22Rv1 (cell line): Measurements from ENCODE around the gene CNTLN.

ENCODE experiments used
- H3K27ac ChIP-seq: fragments of 450-650 bp; 2 replicates; pipeline ENCODE4 v1.5.1; 2017
- ZFX ChIP-seq: fragments of 450-650 bp; IDR thresholded peaks from 2 replicates; pipeline ENCODE4 v1.6.1; 2017; ENCODE audit warnings: antibody characterized with exemption, borderline replicate concordance
- TF ChIP-seq, protein P1 (sequence below): fragments of 450-650 bp; IDR thresholded peaks from 2 replicates; pipeline ENCODE4 v1.5.1; 2017; ENCODE audit warnings: mild to moderate bottlenecking

The CNTLN gene

DNA sequence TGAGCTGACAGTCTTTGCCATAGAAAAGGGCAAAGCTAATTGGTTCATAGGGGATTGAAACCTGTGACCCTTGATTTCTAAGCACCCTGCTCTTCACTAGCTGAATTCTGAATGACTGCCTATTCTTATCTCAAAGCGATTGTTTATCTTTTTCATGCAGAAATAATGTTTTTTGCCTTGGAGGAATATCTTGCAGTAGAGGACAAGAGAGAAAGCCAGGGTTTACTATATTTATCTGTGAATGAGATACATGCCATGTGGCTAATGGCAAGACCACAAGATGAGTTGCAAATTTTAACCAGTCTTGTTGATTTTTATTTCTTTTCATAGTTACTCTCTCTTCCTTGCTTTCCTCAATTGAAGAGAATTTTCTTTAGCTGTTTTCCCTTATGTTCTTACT lies 185.0 kb downstream of the CNTLN start:
- no peak overlapping the region for H3K27ac ChIP-seq
- TF ChIP-seq, protein P1, sequence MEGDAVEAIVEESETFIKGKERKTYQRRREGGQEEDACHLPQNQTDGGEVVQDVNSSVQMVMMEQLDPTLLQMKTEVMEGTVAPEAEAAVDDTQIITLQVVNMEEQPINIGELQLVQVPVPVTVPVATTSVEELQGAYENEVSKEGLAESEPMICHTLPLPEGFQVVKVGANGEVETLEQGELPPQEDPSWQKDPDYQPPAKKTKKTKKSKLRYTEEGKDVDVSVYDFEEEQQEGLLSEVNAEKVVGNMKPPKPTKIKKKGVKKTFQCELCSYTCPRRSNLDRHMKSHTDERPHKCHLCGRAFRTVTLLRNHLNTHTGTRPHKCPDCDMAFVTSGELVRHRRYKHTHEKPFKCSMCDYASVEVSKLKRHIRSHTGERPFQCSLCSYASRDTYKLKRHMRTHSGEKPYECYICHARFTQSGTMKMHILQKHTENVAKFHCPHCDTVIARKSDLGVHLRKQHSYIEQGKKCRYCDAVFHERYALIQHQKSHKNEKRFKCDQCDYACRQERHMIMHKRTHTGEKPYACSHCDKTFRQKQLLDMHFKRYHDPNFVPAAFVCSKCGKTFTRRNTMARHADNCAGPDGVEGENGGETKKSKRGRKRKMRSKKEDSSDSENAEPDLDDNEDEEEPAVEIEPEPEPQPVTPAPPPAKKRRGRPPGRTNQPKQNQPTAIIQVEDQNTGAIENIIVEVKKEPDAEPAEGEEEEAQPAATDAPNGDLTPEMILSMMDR = no peak
- no peak for TF ChIP-seq ZFX

DNA sequence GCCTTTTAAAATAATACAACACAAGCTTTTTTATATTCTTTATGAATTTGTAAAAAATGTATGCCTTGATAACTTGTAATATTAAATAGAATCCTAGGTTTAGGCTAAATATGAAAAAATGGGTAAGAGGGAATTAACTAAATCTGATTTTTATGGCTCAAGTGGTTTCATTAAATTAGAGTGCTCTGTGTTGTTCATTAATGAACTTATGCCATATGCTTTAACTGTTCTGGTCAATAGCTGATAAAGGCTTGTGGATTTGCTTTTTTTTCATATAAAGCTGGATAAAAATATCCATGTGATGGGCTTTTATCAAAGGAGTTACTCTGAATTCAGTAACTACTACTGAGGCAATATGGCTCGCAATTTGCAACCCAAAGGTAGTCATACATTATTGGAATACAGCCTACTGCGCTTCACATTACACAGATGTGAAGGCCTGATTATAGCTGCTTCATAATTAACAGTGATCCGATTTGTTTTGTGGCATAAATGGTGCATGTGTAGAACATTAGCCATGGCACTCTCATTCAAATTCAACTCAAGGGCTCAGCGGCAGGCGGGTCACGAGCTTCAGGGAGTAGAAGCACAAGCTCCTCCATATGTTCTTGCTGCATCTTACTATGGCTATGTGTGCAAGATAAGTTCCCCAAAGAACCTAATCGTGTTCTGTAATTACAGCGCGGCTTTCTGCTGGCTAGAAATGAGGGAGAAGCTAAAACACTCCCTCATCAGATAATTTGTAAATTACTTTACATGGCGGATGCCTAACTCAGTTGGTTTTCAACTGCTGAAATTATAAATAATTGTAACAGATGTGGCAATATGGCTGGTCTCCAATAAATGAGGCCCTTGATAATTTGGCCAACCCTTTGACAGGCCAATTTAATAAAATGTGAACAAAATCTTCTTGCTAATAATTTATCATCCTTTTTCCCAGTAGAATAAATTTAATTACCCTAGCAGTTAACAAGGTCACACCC lies 188.3 kb downstream of the CNTLN start:
- H3K27ac ChIP-seq = no peak overlapping the region
- no peak for TF ChIP-seq ZFX
- TF ChIP-seq, protein P1 = no peak

DNA sequence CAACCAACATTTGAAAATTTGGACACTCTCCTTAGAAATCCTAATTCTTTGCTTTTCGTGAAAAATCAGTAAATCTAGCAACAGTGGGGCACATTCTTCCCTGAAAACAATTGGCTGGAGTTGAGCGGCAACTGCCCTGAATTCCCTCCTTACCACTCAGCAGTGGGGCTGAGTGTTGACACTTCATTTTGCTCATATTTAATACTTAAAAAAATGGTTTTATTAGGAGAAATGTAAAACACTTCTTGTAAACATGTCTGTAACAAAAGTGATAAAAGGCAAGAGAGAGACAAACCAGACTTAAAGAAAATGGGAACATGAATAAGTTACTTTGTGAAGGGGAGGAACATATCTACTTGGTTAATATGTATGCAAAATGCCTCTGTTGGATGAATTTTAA lies 193.5 kb downstream of the CNTLN start:
- no peak for TF ChIP-seq ZFX
- TF ChIP-seq, protein P1 = no peak
- no peak overlapping the region for H3K27ac ChIP-seq

DNA sequence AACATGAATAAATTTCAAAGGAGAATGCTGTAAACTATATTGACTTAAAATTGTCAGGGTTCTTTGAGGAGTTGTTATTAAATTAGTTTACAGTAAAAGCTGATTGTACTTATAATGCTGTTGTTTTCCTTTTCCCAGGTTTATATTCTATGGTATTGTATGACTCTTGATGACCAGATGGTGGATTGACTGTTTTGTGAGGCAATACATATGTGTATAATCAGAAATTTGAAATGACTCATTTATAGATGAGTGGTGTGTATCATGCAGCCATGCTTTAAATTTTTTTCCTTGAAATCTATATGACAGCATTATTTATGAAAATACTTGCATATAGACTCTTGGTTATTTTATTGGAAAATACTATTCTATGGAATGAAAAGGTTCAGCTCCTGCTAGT lies 195.3 kb downstream of the CNTLN start:
- no peak overlapping the region for H3K27ac ChIP-seq
- TF ChIP-seq, protein P1 = no peak
- TF ChIP-seq ZFX = no peak

DNA sequence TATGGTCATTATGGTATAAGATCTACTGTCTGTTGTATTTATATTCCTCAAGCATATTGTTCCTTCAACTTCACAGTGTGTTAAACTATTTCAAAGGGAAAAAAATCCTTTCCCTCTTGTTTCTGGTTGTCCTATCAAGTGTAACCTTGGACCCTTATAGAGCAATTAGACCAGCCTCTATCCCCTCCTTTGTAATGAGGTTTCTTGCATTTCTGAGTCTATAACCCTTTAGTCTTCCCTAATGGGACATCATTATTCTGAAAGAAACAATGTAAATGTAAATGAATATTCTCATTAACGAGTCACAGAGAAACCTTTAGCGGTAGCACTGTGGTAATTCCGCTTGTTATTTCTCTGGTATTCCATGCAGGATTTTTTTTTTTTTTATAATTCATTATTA lies 197.3 kb downstream of the CNTLN start:
- TF ChIP-seq ZFX = no peak
- TF ChIP-seq, protein P1 = no peak

DNA sequence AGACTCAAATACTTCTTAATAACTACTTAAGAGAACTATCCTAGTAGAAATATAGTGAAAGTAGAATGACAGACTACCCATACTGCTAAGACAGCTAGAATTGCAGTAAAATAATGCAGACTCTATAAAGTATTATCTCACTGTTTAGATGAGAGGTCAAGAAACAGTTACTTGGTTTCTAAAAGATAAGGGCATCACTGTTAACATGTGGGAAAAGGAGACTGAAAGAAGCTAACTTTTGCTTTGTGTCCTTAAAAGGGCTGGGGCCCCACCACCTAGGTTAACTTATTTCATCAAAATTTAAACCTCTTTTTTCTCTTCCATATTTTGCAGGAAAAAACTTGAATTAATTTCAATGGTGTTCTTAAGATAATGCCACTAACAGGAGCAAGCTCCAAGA lies 204.3 kb downstream of the CNTLN start:
- H3K27ac ChIP-seq = no peak overlapping the region
- no peak for TF ChIP-seq ZFX
- TF ChIP-seq, protein P1 = no peak

More for the DNA sequence above, 197.3 kb downstream of the CNTLN start:
- 0 out of 2 replicates have a peak overlapping the region, but pooled peaks have one; percentile 18 for H3K27ac ChIP-seq

DNA sequence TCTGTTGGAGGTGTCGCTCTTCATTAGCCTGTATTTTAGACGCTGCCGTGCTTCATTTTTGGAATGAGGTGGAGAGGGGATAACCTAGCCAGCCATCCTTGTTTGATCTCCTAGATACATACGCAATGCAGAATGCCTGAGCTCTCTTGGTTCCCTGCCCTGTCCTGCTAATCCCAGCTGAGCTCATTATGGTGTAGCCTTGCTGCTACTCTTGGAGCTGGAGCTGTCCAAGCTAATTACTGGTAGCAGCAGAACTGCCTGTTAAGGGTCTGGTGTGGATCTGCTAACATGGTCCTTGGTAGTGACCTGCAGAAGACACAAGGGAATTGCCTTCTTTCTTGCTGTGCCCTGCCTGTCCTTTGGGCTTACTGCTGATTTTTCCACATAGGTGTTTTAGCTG lies 207.9 kb downstream of the CNTLN start:
- H3K27ac ChIP-seq = no peak overlapping the region
- TF ChIP-seq, protein P1 = no peak
- TF ChIP-seq ZFX = no peak
